ENCODE data around the gene SORCS2.

SORCS2 gene

DNA sequence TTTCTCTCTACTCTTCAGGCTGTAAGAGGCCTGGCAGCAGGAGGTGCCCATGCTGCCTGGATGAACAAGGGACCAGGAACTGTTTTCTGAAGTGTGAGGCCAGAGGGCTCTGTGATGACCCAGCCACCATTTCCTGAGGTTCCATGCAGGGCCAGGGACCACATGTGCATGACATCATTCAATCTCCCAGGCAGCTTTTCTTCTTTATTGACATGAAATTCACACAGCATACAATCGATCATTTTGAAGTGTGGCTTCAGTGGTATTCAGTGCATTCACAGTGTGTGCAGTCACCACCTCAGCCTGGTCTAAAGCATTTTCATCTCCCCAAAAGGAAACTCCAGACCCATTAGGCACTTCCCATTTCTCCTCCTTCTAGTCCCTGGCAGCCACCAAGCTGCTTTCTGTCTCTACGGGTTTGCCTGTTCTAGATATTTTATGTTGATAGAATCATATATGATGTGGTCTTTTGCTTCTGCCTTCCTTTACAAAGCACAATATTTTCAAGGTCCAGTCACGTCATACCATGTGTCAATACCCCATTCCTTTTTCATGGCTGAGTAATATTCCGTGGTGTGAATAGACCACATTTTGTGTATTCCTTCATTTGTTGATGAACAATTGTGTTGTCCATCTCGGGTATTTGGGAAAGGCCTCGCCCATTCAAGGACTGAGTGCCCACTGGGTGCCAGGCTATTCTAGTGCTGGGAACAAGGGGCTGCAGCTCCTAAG lies 149.3 kb downstream of the SORCS2 start:
- no peak for DNase-seq

DNA sequence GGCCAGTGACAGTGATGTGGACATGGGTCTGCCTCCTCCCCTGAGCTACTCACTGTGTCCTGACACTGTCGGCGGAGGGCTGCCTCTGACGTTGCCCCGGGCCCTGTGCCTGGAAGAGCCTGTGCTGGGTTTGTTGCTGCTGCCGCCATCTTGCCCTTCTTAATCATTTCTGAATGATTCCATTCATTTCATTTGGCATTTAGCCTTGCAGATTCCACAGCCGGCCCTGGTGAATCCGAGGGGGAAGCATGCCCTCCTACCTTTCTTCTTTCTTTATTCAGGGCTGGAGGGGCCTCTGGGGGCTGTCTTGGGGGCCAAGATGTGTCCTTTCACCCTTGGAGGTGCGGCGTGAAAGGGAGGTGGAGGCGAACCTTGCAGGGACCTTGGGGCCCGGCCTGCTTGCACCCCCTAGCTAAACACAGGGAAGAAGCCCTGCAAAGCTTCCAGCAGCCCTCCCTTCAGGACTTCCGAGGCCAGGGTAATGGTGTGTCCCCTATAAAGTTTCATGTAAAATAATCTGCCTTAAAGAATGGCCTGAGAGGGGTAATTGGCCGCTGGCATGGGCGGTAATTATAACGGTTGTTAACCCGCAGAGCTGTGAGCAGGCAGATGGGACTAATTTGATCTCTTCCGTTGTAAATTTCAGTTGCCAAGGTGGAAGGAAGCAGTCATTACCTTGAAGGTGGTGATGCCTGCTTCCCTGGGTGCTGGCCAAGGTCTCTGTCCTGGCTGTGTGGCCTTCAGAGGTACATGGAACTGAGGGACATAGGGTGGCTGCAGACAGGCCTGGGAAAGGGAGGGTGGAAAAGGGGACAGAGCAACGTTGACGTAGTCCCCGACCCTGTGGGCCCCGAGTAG lies 150.1 kb downstream of the SORCS2 start:
- DNase-seq, result no peak

DNA sequence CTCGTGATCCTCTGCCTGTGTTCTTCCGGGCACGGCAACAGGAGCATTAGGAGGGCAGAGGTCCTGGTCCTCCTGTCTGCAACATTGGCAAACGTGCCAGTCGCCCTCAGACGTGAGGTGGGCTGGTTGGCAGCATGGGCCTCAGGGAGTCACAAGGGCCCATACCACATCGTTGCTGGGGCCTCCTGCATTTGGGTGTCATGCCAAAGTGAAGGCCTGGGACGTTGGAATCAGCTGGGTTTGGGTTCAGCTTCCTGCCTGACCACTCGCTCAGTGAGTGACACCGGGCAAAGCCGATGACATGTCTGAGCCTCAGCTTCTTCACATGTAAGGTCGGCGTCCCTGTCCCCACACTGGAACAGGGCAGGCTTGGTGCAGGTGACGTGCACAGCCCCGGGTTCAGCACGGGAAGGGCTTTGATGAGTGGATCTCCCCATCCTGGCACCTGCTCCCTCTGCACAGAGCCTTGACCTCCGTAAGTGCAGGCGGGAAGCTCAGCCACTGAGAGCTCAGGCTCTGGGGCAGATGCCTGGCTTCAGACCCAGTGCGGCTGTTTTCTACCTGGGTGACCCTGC lies 150.8 kb downstream of the SORCS2 start:
- DNase-seq, result no peak

DNA sequence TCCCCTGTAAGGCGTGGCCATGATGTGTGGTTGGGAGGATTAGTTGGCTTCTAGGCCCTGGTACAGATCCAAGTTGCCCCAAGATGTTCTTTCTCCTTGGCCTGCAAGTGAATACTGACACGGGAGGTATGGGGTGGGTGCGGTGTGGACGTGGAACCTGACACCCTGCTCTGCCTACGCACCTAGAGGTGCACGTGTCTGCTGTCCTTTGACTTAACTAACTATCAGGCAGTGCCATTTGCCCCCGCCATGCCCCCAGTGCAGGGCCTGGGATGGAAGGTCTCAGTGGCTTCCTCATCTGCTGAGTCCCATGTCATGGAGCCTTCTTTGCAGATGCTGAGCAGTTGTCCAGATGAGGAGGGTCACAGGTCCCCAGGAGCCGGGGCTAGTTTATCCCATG lies 151.6 kb downstream of the SORCS2 start:
- no peak for DNase-seq

DNA sequence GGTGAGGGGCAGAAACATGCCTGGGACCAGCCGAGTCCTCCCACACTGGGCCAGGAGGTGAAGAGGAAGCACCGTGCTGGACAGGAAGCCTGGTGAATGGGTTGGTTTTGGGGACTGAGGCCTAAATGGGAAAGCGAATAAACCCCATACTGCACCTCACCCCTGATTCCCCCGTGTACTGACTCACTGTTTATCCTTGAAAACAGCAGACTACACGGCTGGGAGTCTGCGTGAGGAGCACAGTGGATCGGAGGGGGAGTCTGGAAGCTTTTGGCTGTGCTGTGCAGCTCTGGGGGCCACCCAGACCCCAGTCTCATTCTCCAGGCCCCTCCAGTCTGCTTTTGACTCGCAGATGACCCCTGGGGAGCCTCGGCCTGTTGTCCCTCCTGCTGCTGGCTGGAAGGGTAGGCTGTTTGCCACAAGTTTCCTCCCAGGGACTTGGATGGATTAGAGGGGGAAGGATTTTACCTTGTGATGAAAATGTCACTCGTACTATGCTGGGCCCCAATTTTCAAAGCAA lies 152.4 kb downstream of the SORCS2 start:
- DNase-seq, result no peak

DNA sequence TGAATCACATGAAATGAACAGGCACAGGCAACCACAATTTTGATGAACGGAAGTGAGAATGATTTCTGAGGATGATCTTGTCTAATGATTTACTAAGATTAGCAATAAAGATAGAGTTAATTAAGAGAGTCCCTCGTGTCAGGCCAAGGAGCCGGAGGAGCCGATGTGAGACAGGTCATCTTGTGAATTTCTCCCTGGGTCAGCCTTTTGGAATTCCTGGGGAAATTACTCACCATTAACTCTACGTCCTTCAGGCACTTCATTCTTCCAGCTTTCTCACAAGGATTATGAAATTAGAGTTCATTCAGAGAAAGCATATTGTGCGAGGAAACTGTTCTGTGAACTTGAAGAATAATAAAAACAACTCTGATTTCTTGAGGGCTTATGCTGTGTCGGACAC lies 155.6 kb downstream of the SORCS2 start:
- DNase-seq, result no peak

DNA sequence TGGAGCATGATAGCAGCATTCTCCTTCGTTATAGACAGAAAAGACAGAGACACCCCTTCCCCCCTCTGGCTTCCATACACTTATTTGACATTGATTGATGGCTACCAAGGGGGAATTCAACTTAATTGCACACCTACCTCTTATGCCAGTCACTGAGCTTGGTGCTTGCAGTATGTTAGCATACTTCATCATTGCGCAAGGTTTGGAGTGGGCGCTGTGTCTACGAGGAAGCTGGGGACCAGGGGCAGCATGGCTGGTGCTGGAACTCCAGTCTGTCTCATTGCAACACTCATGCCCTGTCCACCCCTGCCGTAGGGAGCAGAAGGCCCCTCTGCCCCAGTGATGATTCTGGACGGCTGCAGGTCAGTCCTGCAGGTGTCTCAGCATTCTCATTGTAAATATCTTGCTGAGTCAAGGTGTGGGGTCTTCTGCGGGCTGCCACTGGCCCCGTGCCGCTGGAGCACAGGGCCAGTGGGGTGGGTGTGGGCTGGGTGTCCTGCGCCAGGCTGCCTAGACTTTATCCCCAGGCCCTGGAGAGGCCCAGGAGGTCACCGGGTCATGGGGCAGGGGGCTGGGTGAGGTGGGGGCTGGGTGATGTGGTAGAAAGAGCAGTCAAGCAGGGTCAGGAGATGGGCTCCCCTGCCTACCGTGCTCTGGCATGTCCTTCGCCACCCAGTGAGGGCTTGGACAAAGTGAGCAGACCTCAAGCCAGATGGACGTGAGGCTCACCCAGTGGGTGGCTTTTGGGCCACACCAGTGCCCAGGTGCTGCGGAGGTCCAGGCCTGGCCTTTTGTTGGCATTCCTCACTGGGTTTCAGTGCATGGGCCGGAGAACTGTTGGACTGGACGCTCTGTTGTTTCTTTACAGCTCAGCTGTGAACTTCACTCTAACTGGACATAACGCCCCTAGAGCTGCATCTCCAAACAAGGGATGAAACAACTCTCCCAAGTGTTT lies 156.9 kb downstream of the SORCS2 start:
- DNase-seq, result no peak

DNA sequence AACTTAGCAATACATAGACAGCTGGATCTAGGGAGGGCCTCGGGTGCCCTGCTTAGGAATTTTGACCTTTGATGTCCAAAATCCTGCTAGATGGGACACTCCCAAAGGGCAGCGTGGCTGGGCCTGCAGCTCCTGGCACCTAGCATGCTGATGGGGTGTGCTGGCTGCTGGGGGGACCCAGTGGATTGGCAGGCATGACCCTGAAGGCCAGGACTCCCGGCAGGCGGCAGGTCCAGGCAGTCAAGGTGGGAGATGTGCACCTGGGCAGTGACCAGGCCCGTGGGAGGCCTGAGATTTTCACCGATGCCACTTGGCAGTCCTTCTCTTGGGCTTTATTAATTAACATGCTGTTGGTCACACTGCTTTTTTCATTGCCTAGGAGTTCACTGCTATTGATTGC lies 158.1 kb downstream of the SORCS2 start:
- no peak for DNase-seq

DNA sequence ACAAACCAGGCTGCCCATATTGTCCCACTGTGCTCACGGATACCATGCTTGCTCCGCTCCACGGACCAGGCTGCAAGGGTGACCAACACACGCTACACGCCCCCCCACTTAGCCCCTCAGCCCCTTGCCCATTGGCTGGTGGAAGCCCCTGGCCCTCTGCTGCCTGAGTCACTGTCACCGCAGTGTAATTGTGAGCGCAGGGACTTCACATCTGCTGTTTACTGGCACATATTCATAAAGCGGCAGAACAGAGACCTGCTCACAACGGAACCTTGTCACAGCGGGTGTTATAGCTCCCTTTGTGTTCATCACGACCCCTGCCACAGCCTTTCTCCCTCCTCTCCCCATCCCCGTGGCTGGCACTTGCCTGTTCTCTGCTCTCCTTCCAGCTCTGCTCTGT lies 158.7 kb downstream of the SORCS2 start:
- no peak for DNase-seq

DNA sequence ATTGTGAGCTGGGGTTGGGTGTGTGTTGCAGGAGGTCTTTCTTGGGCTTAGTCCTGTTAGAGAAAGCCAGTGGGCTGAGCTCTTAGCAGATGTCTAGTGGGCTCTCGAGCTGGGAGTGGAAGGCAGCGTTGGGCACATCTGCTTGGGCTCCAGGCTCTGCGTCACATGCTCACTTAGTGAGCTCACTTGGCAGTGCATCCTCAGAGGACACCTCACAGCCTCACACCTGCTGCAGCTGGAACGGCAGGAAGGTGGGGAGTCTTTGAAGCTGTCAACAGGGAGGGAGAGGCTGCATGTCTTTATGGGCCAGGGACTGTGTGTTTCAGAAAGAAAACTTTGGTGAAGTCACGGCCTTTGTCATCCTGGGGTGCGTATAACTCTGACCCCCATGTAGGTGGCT lies 160.1 kb downstream of the SORCS2 start:
- no peak for DNase-seq

DNA sequence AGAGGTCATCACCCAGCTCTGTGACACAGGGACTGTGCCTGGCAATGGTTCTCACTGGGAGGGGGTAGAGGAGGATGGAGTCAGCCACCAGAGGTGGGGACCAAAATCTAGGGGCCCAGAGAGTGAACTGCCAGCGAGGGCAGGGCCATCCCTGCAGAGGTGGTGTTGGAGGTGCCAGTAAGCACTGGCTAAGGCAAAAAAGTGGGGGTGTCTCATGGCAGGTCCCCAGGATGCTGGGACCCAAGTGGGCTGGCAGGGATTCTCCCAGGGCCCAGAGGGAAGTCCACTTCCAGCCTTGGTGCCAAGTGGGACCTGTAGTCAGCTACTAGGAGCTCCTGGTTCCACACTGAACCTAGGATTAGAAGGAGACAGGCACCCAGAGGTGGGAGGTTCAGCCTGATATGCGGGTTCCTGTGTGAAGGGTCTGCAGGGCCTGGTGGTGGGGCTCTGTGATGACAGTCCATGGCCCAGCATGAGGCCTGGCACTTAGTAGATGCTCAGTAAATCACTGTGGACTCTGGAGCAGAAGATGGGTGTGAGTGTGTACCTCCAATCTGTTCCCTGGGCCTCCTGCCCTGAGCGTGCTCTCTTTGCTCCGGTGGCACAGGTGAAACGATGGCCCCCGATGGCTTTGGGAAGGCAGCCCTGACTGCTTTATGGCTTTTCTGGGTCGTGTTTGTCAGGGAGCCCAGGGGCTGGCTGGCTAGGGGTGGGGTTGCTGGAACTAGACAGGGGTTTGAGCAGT lies 160.9 kb downstream of the SORCS2 start:
- no peak for DNase-seq

DNA sequence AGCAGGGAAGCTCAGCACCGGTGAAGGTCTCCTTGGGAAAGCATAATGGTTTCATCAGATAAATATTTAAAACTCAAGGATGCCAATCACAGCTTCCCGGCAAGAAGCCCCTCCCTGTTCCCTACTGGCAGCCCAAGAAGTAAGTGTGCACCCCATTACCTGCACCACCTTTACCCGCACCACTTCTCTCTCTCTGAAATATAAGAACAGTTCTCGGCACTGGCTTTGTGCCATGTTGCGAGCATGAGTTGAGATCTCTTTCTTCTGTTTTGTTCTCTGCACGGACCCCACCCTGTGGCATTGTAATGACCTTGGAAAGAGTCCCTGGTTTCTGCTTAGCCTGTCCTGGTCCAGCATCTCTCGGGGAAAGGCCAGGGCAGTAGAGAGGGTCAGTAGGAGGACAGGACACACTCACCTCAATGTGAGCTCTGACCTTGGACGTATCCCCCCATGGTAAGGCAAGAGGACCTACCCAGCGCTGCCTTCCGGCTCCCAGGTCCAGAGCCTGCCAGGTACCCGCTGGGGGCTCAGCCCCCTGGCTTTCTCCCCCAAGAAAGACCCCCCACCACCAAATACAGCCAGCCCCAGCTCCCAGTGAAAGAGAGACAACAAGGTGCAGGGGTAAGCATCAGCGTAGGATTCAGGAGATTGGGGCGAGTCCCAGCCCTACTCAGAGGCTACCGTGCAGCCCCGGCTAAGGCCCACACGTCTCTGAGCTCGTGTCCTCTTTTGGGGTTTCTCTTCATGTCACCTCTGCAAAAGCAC lies 161.7 kb downstream of the SORCS2 start:
- no peak for DNase-seq

DNA sequence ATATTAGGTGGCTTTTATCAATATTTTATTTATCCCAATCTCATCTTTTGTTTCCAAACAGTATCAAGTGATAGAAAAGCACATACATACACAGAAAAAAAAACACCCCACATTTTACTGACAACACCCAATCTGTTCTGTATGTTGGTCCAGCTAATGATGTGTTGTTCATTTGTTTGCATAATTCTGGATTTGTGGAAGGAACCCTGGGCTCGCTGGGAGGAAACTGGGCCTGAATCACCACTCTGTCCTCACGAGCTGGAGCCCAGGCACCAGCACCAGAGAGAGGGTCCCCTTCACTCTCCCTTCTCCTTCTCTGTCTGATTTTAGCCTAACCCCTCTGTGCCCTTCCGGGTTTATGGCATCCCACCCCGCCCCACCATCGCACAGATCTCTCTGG lies 162.6 kb downstream of the SORCS2 start:
- DNase-seq, result no peak

DNA sequence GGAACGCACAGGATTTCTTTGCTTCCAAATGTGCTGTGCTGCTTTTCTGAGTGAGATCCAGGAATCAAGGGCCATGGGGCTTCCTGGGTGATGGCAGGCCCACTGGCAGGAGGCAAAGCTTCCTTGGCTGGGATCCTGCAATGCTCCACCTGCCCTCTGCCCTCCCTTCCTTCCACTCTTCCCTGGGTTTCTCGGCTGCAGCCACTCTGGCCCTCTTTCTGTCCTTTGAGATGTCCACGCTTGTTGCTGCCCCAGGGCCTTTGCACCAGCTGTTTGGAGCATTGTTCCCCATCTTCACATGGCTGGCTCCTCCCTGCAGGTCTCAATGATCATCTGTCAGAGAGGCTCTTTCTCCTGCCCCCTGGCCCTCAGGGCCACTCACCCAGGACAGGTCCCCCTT lies 163.5 kb downstream of the SORCS2 start:
- DNase-seq, result no peak

DNA sequence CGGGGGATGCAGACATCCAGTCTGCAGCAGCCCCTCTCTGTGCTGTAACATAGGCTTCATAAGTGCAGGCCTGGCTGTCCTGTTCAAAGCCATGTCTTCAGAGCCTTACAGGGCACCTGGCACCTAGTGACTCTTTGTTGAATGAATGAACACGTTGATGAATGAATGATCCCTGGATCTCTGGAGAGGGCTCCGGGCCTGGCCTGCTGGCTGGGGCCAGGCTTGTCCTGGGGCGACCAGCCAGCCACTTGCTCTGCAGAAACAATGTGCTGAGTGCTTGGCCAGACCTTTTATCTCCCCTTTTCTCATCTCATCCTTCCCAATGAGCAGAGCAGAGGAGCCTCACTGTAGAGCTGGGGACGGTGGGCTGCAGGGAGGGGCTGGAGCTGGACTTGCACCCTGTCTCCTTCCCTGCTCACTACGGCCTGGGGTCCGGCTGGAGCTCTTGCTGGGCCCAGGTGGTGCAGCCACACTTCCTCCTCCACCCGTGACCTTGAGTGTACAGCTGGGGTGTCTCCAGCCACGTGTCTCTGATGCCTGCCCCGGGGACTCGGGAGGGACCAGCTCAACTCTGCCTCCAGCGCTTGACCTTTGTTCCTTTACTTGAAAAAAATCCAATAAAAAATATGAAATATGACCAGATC lies 164.5 kb downstream of the SORCS2 start:
- DNase-seq, result no peak

DNA sequence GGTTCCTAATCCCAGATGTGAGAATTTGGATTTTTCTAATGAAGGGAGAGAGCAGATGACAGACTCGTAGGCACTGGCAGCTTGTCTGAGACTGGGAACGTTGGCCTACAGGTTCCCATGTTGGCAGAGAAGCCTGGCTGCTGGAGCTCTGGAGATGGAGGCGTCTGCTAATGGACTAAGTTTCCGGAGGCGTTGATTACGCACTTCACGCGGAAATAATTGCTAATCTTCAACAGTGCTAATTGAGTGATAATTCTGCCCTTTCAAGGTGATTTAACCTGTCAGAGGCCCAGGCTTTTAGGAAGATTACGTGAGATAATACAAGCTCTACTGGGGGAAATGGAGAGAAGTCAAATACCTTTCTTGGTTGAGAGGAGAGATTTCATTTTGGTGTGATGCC lies 165.0 kb downstream of the SORCS2 start:
- DNase-seq, result no peak

DNA sequence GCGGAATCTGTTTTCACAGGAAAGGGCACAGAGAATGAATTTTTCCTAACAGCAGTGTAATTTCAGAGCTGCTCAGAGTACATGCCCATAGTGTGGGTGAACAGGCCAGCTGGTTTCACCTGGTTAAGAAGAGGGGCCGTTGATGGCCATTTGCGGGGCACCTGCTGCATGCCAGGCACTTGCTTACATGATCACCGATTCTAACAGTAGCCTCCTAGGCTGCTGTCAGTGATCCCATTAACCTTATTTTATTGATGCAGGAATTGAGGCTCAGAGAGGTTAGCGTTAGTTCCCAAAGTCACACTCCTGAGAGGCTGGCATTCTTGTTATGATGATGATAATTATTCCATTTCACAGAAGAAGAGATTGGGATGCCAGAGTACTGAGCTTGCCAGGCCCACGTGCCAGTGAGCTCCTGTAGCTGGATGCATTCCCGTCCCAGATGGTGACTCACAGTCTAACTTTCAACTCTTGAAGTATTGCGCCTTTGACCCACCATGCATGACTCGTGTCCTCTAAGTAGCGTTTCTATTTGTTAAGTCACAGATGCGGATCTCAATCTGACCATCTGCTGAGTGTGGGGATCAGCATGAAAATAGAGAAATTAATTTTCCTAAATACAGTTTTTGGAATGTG lies 165.9 kb downstream of the SORCS2 start:
- no peak for DNase-seq

DNA sequence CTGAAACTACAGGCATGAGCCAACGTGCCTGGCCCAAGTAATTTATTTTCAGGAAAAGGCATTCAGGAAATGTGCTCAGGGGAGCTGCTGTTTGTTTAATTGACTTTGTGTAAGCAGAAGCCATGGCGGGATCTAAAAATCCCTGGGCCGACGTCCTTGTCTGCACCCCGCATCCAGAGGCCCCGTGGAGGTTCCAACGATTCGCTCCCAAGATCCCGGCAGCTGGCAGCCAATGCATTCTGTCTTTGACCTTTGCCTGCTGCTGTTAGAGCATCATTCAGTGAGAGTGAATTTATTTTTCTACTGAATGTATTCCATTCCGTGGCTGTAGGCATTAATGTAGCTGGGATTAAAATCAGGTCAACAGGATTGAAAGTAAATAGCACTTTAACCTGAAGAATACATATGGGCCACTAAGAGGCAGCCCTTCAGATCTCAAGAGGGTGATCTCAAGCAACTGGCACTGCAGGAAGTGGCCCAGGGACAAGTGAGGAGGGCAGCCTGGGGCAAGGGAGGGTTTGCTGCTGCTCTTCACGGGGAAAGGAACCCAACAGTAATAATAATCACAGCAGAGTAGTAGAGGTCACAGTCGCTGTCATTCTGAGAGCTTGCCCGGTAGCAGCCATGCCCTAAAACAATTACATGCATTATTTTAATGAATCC lies 167.2 kb downstream of the SORCS2 start:
- DNase-seq, result no peak

DNA sequence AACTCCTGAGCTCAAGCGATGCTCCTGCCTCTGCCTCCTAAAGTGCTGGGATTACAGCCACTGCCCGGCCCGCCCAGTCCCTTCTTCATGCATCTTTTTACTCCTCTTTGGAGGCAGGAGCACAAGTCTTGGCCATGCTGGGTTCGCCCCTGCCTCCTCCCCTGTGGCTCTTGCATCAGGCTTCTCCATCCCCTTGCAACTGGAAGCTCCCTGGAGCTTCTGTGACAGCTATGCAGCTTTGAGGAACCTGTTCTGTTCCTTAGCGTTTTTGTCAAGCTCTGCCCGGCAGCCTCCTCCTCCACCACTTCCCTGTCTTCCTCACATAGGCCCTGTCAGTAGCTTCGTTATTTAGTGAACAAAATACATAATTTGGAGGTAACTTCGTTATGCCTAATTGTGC lies 168.5 kb downstream of the SORCS2 start:
- DNase-seq, result no peak

Measured in activated gamma-delta T cell treated with Interleukin-2 at 50 U/mL for 16 hours (primary cell).